Trophoblast cell (in vitro differentiated cells and primary cell): ENCODE measurements around the gene NSUN4.
"Not testable (repeated sequence)": the region's sequence is repeated elsewhere in the genome, so short reads cannot be mapped to it uniquely, and the experiment has no call there.

Experiments used
- DNase-seq, 2 donors: peaks; one replicate each; pipeline ENCODE4 v3.0.0-alpha.2; 2016
- H2AFZ ChIP-seq: 2 replicates; pipeline ENCODE4 v1.6.1; 2013; ENCODE audit warnings: low read length, moderate library complexity, mild to moderate bottlenecking; ENCODE audit not compliant: insufficient read depth, poor library complexity
- H2AK5ac ChIP-seq: 2 replicates; pipeline ENCODE4 v1.6.1; 2013; ENCODE audit warnings: mild to moderate bottlenecking, low read length
- H2BK120ac ChIP-seq: 2 replicates; pipeline ENCODE4 v1.6.1; 2013; ENCODE audit warnings: low read length, mild to moderate bottlenecking, moderate library complexity; ENCODE audit not compliant: insufficient read depth, poor library complexity
- H2BK12ac ChIP-seq: 2 replicates; pipeline ENCODE4 v1.6.1; 2013; ENCODE audit warnings: mild to moderate bottlenecking, low read length, moderate library complexity
- H2BK5ac ChIP-seq: 2 replicates; pipeline ENCODE4 v1.6.1; 2013; ENCODE audit warnings: low read length, low read depth, moderate library complexity, mild to moderate bottlenecking; ENCODE audit not compliant: poor library complexity
- H3K14ac ChIP-seq: 2 replicates; pipeline ENCODE4 v1.6.1; 2013; ENCODE audit warnings: mild to moderate bottlenecking, low read length
- H3K18ac ChIP-seq: 2 replicates; pipeline ENCODE4 v1.6.1; 2013; ENCODE audit warnings: mild to moderate bottlenecking, low read length
- H3K23ac ChIP-seq: 2 replicates; pipeline ENCODE4 v1.6.1; 2013; ENCODE audit warnings: low read length
- H3K27ac ChIP-seq: 2 replicates; pipeline ENCODE4 v1.5.1; 2013; ENCODE audit warnings: low read depth, mild to moderate bottlenecking, inconsistent platforms, low read length, moderate library complexity
- H3K27me3 ChIP-seq: 2 replicates; pipeline ENCODE4 v1.6.1; 2013; ENCODE audit warnings: inconsistent platforms, mild to moderate bottlenecking, low read length, moderate library complexity; ENCODE audit not compliant: insufficient read depth
- H3K36me3 ChIP-seq, 2 experiments: 1 replicate in 1 of 2; 2 replicates in 1 of 2; pipeline ENCODE4 v1.6.1; 2013; ENCODE audit warnings: low read length in 2 of 2, mild to moderate bottlenecking in 2 of 2, moderate library complexity in 1 of 2; ENCODE audit not compliant: insufficient read depth in 2 of 2, control insufficient read depth in 1 of 2
- H3K4ac ChIP-seq: 2 replicates; pipeline ENCODE4 v1.6.1; 2013; ENCODE audit warnings: low read depth, mild to moderate bottlenecking, low read length, moderate library complexity
- H3K4me1 ChIP-seq, 2 experiments: 1 replicate in 1 of 2; 2 replicates in 1 of 2; pipeline ENCODE4 v1.6.1; 2013; ENCODE audit warnings: low read length in 2 of 2, mild to moderate bottlenecking in 2 of 2, moderate library complexity in 1 of 2; ENCODE audit not compliant: insufficient read depth in 2 of 2, control insufficient read depth in 1 of 2
- H3K4me2 ChIP-seq: 2 replicates; pipeline ENCODE4 v1.6.1; 2013; ENCODE audit warnings: inconsistent platforms, mild to moderate bottlenecking, low read length, moderate library complexity
- H3K4me3 ChIP-seq: 2 replicates; pipeline ENCODE4 v1.5.1; 2013; ENCODE audit warnings: mild to moderate bottlenecking, low read depth, low read length, inconsistent platforms
- H3K79me1 ChIP-seq: one replicate; pipeline ENCODE4 v1.6.1; 2013; ENCODE audit warnings: low read length
- H3K79me2 ChIP-seq: 2 replicates; pipeline ENCODE4 v1.6.1; 2013; ENCODE audit warnings: low read length, mild to moderate bottlenecking; ENCODE audit not compliant: control insufficient read depth, insufficient read depth, poor library complexity
- H3K9ac ChIP-seq: 2 replicates; pipeline ENCODE4 v1.6.1; 2013; ENCODE audit warnings: mild to moderate bottlenecking, low read length
- H3K9me3 ChIP-seq: 2 replicates; pipeline ENCODE4 v1.6.1; 2013; ENCODE audit warnings: low read depth, mild to moderate bottlenecking, control low read depth, inconsistent platforms, low read length; ENCODE audit not compliant: insufficient read depth
- H4K12ac ChIP-seq: 2 replicates; pipeline ENCODE4 v1.6.1; 2013; ENCODE audit warnings: low read depth, mild to moderate bottlenecking, low read length, moderate library complexity
- H4K8ac ChIP-seq: 2 replicates; pipeline ENCODE4 v1.6.1; 2013; ENCODE audit warnings: low read depth, mild to moderate bottlenecking, low read length, moderate library complexity
- H4K91ac ChIP-seq: one replicate; pipeline ENCODE4 v1.6.1; 2013; ENCODE audit warnings: low read depth, mild to moderate bottlenecking, low read length, moderate library complexity
- WGBS: extraction: QIAGEN DNeasy Blood & Tissue Kit; methylation state at CpG from one replicate; pipeline ENCODE4 v1.1.7; 2013; ENCODE audit warnings: missing lambda C conversion rate; ENCODE audit not compliant: insufficient read length, insufficient coverage; ENCODE audit errors: extremely low coverage; 5-methylcytosine and 5-hydroxymethylcytosine counted together

NSUN4 gene

DNA sequence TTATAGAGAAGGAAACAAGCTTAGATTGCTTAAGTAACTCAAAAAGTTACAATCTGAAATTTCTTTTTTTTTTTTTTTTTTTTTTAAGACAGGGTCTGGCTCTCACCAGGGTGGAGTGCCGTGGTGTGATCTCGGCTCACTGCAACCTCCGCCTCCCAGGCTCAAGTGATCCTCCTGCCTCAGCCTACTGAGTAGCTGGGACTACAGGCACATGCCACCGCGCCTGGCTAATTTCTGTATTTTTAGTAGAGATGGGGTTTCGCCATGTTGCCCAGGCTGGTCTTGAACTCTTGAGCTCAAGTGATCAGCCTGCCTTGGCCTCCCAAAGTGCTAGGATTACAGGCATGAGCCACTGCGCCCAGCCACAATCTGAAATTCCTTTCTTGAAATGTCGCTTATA, 27.1 kb downstream of the NSUN4 start:
- H3K23ac ChIP-seq, H2AFZ ChIP-seq, H3K4ac ChIP-seq, H3K27ac ChIP-seq, H4K12ac ChIP-seq, H3K4me1 ChIP-seq, H3K18ac ChIP-seq, H3K9me3 ChIP-seq, H2BK120ac ChIP-seq, H2AK5ac ChIP-seq, H3K4me2 ChIP-seq, H4K91ac ChIP-seq, H3K79me1 ChIP-seq, H3K79me2 ChIP-seq, H3K14ac ChIP-seq, H3K27me3 ChIP-seq, H3K4me3 ChIP-seq, H3K9ac ChIP-seq, H2BK12ac ChIP-seq, H4K8ac ChIP-seq, H2BK5ac ChIP-seq, DNase-seq: not testable (repeated sequence)
- WGBS: no CpG with 5 or more reads among the region's 8 CpGs
- peaks cover 9 to 16% of the 10 kb centered on the region in 2 experiments for H3K36me3 ChIP-seq

DNA sequence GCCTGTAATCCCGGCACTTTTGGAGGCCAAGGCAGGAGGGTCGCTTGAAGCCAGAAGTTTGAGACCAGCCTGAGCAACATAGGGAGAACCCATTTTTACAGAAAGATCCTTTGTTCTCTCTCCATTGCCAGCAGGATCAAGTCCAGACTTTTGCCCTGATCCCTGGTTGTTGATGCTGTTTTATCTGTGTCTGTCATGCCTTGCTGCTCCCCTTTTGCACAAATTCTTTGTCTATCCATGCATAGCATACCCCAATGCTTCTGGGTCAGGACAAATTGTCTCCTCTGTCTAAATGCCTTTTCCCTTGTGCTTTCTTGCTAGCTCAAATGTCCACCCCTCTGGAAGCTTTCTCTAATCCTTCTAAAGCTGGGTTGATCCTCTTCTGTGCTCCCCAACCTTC, 28.2 kb downstream of the NSUN4 start:
- DNase-seq: no peak
- no peak overlapping the region for H4K8ac ChIP-seq
- H3K9ac ChIP-seq: no peak overlapping the region
- H3K4me2 ChIP-seq: no peak overlapping the region
- H2AK5ac ChIP-seq: no peak overlapping the region
- H3K9me3 ChIP-seq: no peaks in the 10 kb centered on the region
- H3K79me2 ChIP-seq: no peaks in the 10 kb centered on the region
- no CpG with 5 or more reads among the region's 2 CpGs for WGBS
- H4K91ac ChIP-seq: no peak overlapping the region
- no peak overlapping the region for H3K14ac ChIP-seq
- no peak overlapping the region for H4K12ac ChIP-seq
- no peak overlapping the region for H2BK120ac ChIP-seq
- H2AFZ ChIP-seq: no peak overlapping the region
- H3K4me3 ChIP-seq: no peak overlapping the region
- H3K36me3 ChIP-seq: peaks cover 9 to 12% of the 10 kb centered on the region in 2 experiments
- peak overlapping the region; percentile 67 for H3K23ac ChIP-seq
- H3K27me3 ChIP-seq: no peaks in the 10 kb centered on the region
- H2BK12ac ChIP-seq: no peak overlapping the region
- no peaks in the 10 kb centered on the region for H3K79me1 ChIP-seq
- no peak overlapping the region for H3K18ac ChIP-seq
- H2BK5ac ChIP-seq: no peak overlapping the region
- no peak overlapping the region for H3K27ac ChIP-seq
- H3K4me1 ChIP-seq: no peaks in the 10 kb centered on the region
- H3K4ac ChIP-seq: no peak overlapping the region

DNA sequence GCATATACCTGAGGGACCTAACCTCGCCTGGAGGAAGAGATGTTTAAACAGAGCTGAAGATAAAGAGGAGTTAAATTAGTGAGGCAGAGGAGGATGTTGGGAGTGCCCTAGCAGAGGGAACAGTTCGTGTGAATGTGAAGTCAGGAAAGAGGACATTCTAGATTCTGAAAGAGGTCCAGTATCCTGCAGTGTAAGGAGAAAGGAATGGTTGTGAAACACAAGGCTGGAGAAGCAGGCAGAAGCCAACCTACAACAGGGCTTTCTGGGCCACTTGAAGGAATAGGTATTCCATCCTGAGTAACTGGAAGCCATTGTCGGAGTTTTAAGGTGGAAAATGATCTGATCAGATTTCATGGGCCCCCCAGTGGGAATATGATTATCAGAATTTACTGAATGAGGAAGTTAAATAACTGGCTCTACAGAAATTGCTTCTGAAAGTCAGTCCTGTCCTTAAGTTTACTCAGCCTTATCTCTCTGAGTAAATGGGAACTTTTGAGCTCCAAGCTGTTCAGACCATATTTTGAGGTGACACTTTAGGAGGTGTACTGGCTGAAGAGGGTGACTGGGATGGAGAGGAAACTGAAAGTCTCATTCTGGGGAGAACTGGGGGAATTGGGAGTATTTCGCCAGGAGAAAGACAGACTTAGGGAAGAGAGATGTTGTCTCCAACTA, 29.1 kb downstream of the NSUN4 start:
- H3K23ac ChIP-seq: no peak overlapping the region
- H3K4ac ChIP-seq: no peak overlapping the region
- no peaks in the 10 kb centered on the region for H3K9me3 ChIP-seq
- H2AK5ac ChIP-seq: no peak overlapping the region
- H3K36me3 ChIP-seq: peaks cover 9% of the 10 kb centered on the region in 2 experiments
- H2BK5ac ChIP-seq: no peak overlapping the region
- no peak overlapping the region for H4K12ac ChIP-seq
- H2BK120ac ChIP-seq: no peak overlapping the region
- no peak overlapping the region for H2AFZ ChIP-seq
- H3K9ac ChIP-seq: no peak overlapping the region
- H3K4me1 ChIP-seq: no peaks in the 10 kb centered on the region
- H3K79me1 ChIP-seq: no peaks in the 10 kb centered on the region
- no peak overlapping the region for H3K27ac ChIP-seq
- no peaks in the 10 kb centered on the region for H3K79me2 ChIP-seq
- no peak overlapping the region for H3K14ac ChIP-seq
- H4K8ac ChIP-seq: no peak overlapping the region
- no peak overlapping the region for H2BK12ac ChIP-seq
- no CpG with 5 or more reads among the region's 4 CpGs for WGBS
- no peak overlapping the region for H3K4me2 ChIP-seq
- no peak overlapping the region for H3K4me3 ChIP-seq
- no peak overlapping the region for H4K91ac ChIP-seq
- H3K18ac ChIP-seq: no peak overlapping the region
- H3K27me3 ChIP-seq: no peaks in the 10 kb centered on the region
- no peak for DNase-seq

DNA sequence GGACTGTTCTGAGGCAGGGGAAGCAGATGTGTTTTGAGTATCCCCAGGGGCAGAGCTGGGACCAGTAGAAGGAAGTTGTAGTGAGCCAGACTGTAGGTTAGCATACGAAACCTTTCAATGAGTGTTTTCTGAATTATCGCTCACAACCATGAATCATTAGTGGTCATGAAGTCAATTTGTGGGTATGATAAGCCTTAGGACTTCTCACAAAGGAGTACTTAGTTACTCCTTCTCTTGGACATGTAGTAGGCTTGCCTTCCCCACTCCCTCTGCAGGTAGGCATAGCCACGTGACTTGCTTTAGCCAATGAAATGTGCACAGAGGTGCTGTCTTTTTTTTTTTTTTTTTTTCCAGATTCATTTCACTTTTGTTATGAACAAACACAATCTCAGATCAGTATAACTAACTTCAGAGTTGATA, 29.6 kb downstream of the NSUN4 start:
- Histone ChIP-seq H4K12ac (no peak overlapping the region), H2BK12ac (no peak overlapping the region), H3K79me1 (no peaks in the 10 kb centered on the region), H3K79me2 (no peaks in the 10 kb centered on the region), H3K18ac (no peak overlapping the region), H2AFZ (no peak overlapping the region), H4K8ac (no peak overlapping the region), H3K14ac (no peak overlapping the region), H2BK120ac (no peak overlapping the region), H2AK5ac (no peak overlapping the region), H2BK5ac (no peak overlapping the region), H3K27ac (no peak overlapping the region), H3K4me1 (no peaks in the 10 kb centered on the region), H3K9me3 (no peaks in the 10 kb centered on the region), H4K91ac (no peak overlapping the region), H3K4ac (no peak overlapping the region), H3K4me2 (no peak overlapping the region), H3K23ac (no peak overlapping the region), H3K9ac (no peak overlapping the region), H3K36me3 (peaks cover 8 to 9% of the 10 kb centered on the region in 2 experiments), H3K27me3 (no peaks in the 10 kb centered on the region), H3K4me3 (no peak overlapping the region)
- WGBS: no CpG with 5 or more reads among the region's 3 CpGs
- DNase-seq: peak in 1 of 2 donors; percentile 19
